Measurements from ENCODE around the gene KAT5. TPM values are rescaled to one million over a fixed set of nuclear protein-coding genes. Genes with fewer than 3 reads are reported as not detected.
A peak's percentile ranks its signal among the peaks of the same experiment; 100 is the strongest.
"Not testable (repeated sequence)": the region's sequence is repeated elsewhere in the genome, so short reads cannot be mapped to it uniquely, and the experiment has no call there.

KAT5 gene
- polyA plus RNA-seq, 2 donors = 55.6 to 60.3 TPM

- Histone ChIP-seq H3K4me1 (ENCODE audit: control insufficient read depth in 2 of 2, insufficient read depth in 2 of 2, low read length in 1 of 2) (peaks cover 0 to 4% of the 10 kb centered on the region in 2 donors), H3K27ac (ENCODE audit: low read depth in 2 of 2, low read length in 1 of 2) (peak overlapping the region in 1 of 2 donors; percentile 47), H3K27me3 (ENCODE audit: control insufficient read depth in 1 of 2, insufficient read depth in 2 of 2, low read length in 2 of 2) (no peaks in the 10 kb centered on the region), H3K4me3 (ENCODE audit: low read depth in 1 of 2, low read length in 2 of 2) (no peak overlapping the region), H3K9me3 (ENCODE audit: control insufficient read depth in 2 of 2, insufficient read depth in 1 of 2, low read depth in 1 of 2, low read length in 1 of 2) (no peaks in the 10 kb centered on the region), H3K36me3 (ENCODE audit: control insufficient read depth in 2 of 2, insufficient read depth in 2 of 2, low read length in 1 of 2) (no peaks in the 10 kb centered on the region)
- WGBS, 2 donors = 55 to 64% methylated on average over 11 of the region's 11 CpGs
These were observed 19.7 kb upstream of the KAT5 start for GRCh38 chr11:65692367-65692766.

DNA sequence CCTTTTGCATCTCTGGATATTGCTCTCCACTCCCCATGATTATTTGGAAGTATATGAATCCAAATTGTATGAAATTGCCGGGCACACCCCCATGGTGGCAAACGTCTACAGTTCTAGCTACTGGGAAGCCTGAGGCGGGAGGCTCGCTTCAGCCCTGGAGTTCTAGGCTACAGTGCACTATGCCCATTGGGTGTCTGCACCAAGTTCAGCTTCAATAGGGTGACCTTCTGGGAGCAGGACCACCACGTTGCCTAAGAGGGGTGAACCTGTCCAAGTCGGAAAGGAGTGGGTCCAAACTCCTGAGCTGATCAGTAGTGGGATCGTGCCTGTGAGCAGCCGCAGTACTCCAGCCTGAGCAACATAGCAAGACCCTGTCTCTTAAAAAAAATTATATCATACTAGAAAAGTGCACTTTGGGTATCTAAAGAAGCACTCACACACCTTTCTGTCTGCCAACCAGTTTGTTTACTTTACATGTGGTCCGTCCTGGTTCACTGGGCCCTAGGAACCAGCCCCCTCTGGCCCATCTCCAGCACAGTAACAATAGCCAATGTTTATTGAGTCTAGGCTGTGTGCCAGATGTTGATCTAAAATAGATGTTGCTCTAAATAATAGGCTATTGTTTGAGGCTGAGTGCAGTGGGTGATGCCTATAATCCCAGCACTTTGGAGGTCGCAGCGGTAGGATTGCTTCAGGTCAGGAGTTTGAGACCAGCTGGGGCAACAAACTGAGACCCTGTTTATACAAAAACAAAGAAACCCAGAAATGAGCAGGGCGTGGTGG lies 16.4 kb upstream of the KAT5 start:
- WGBS, 2 donors = 61 to 63% methylated on average over 12 of the region's 12 CpGs
- peak overlapping the region; percentile 15 to 16 for H3K27ac ChIP-seq (ENCODE audit: low read depth in 2 of 2, low read length in 1 of 2)
- no peaks in the 10 kb centered on the region for H3K36me3 ChIP-seq (ENCODE audit: control insufficient read depth in 2 of 2, insufficient read depth in 2 of 2, low read length in 1 of 2)
- H3K9me3 ChIP-seq (ENCODE audit: control insufficient read depth in 2 of 2, insufficient read depth in 1 of 2, low read depth in 1 of 2, low read length in 1 of 2) = no peaks in the 10 kb centered on the region
- peaks cover 0 to 6% of the 10 kb centered on the region in 2 donors for H3K4me1 ChIP-seq (ENCODE audit: control insufficient read depth in 2 of 2, insufficient read depth in 2 of 2, low read length in 1 of 2)
- no peak overlapping the region for H3K4me3 ChIP-seq (ENCODE audit: low read depth in 1 of 2, low read length in 2 of 2)
- H3K27me3 ChIP-seq (ENCODE audit: control insufficient read depth in 1 of 2, insufficient read depth in 2 of 2, low read length in 2 of 2) = no peaks in the 10 kb centered on the region

DNA sequence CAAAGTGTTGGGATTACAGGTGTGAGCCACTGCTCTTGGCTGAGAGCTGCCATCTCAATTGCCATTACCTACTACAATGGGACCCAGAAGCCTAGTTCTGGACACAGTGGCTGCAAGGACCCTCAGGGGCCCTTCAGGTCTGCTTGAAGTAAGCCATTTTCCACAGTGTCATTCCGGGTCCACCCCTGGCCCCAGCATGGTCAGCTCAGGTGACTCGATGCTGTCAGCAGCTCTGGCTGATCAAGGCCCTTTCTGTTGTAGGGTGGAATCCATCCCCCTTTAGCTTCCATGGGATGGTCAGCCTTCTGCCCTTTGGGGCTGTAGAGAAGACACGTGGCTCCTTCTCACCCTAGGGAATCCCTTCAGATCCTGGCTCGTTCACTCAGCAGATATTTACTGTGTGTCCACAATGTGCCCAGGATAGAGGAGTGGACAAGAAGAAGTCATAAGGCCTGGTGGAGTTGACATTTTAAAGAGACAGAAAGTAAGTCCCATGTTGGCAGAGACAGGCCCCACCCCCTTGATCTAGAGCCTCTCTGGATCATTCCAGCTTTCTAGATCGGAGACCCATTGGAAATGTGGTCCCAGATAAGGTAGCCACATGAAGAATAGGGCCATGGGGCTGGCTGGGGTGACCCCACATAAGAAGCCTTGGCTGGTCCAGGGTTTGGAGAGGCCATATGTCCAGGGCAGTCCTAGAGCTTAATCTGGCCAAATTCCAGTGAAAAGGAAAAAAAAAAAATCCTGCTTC lies 15.1 kb upstream of the KAT5 start:
- Histone ChIP-seq H3K4me3 (ENCODE audit: low read depth in 1 of 2, low read length in 2 of 2) (no peak overlapping the region), H3K27ac (ENCODE audit: low read depth in 2 of 2, low read length in 1 of 2) (no peak overlapping the region), H3K36me3 (ENCODE audit: control insufficient read depth in 2 of 2, insufficient read depth in 2 of 2, low read length in 1 of 2) (no peaks in the 10 kb centered on the region), H3K27me3 (ENCODE audit: control insufficient read depth in 1 of 2, insufficient read depth in 2 of 2, low read length in 2 of 2) (no peaks in the 10 kb centered on the region), H3K4me1 (ENCODE audit: control insufficient read depth in 2 of 2, insufficient read depth in 2 of 2, low read length in 1 of 2) (peaks cover 0 to 6% of the 10 kb centered on the region in 2 donors), H3K9me3 (ENCODE audit: control insufficient read depth in 2 of 2, insufficient read depth in 1 of 2, low read depth in 1 of 2, low read length in 1 of 2) (no peaks in the 10 kb centered on the region)
- WGBS, 2 donors = 86 to 87% methylated on average over 5 of the region's 5 CpGs

- no peaks in the 10 kb centered on the region for H3K36me3 ChIP-seq (ENCODE audit: control insufficient read depth in 2 of 2, insufficient read depth in 2 of 2, low read length in 1 of 2)
- H3K9me3 ChIP-seq (ENCODE audit: control insufficient read depth in 2 of 2, insufficient read depth in 1 of 2, low read depth in 1 of 2, low read length in 1 of 2) = no peaks in the 10 kb centered on the region
- peaks cover 0 to 6% of the 10 kb centered on the region in 2 donors for H3K4me1 ChIP-seq (ENCODE audit: control insufficient read depth in 2 of 2, insufficient read depth in 2 of 2, low read length in 1 of 2)
- peak overlapping the region in 1 of 2 donors; percentile 37 for H3K27ac ChIP-seq (ENCODE audit: low read depth in 2 of 2, low read length in 1 of 2)
- 47 to 49% methylated on average over 8 of the region's 8 CpGs for WGBS, 2 donors
- no peak overlapping the region for H3K4me3 ChIP-seq (ENCODE audit: low read depth in 1 of 2, low read length in 2 of 2)
- no peaks in the 10 kb centered on the region for H3K27me3 ChIP-seq (ENCODE audit: control insufficient read depth in 1 of 2, insufficient read depth in 2 of 2, low read length in 2 of 2)
These were observed 13.8 kb upstream of the KAT5 start for GRCh38 chr11:65698205-65698604.

DNA sequence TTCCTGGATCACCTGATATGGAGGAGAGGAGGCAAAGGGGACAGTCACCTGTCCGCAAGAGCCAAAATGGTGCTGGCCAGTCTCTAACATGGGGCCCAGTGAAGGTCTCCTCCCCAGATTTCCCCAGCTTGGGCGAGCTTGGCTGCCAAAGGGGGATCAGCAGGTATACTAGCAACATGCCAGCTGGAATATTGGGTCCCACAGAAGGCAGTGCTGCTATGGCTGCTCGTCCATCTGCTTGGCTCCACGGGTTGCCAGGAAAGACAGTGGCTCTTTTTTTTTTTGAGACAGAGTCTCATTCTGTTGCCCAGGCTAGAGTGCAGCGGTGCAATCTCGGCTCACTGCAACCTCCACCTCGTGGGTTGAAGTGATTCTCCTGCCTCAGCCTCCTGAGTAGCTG lies 12.7 kb upstream of the KAT5 start:
- 81 to 83% methylated on average over 7 of the region's 7 CpGs for WGBS, 2 donors
- Histone ChIP-seq H3K4me3 (ENCODE audit: low read depth in 1 of 2, low read length in 2 of 2) (no peak overlapping the region), H3K9me3 (ENCODE audit: control insufficient read depth in 2 of 2, insufficient read depth in 1 of 2, low read depth in 1 of 2, low read length in 1 of 2) (no peaks in the 10 kb centered on the region), H3K27me3 (ENCODE audit: control insufficient read depth in 1 of 2, insufficient read depth in 2 of 2, low read length in 2 of 2) (no peaks in the 10 kb centered on the region), H3K4me1 (ENCODE audit: control insufficient read depth in 2 of 2, insufficient read depth in 2 of 2, low read length in 1 of 2) (peaks cover 0 to 3% of the 10 kb centered on the region in 2 donors), H3K36me3 (ENCODE audit: control insufficient read depth in 2 of 2, insufficient read depth in 2 of 2, low read length in 1 of 2) (no peaks in the 10 kb centered on the region), H3K27ac (ENCODE audit: low read depth in 2 of 2, low read length in 1 of 2) (no peak overlapping the region)

DNA sequence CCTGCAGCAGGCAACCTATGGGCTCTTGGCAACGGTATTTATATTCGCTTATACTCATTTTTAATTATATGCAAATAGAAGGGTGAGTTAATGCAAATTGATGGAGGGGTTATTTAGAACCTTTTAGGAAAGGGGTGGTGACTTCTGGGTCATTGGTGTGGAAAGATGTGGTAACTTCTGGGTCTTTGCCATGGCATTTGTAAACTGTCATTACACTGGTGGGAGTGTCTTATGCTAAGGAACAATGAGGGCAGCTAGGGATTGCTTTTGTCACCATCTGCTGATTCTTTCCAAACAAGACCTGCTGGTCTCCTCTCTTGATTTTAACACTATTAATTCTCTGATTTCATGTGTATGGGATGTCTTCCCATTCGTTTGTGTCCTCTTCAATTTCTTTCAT lies 11.7 kb upstream of the KAT5 start:
- Histone ChIP-seq H3K4me3 (ENCODE audit: low read depth in 1 of 2, low read length in 2 of 2) (no peak overlapping the region), H3K36me3 (ENCODE audit: control insufficient read depth in 2 of 2, insufficient read depth in 2 of 2, low read length in 1 of 2) (no peaks in the 10 kb centered on the region), H3K9me3 (ENCODE audit: control insufficient read depth in 2 of 2, insufficient read depth in 1 of 2, low read depth in 1 of 2, low read length in 1 of 2) (no peaks in the 10 kb centered on the region), H3K4me1 (ENCODE audit: control insufficient read depth in 2 of 2, insufficient read depth in 2 of 2, low read length in 1 of 2) (peaks cover 0 to 2% of the 10 kb centered on the region in 2 donors), H3K27me3 (ENCODE audit: control insufficient read depth in 1 of 2, insufficient read depth in 2 of 2, low read length in 2 of 2) (no peaks in the 10 kb centered on the region), H3K27ac (ENCODE audit: low read depth in 2 of 2, low read length in 1 of 2) (no peak overlapping the region)
- 76 to 77% methylated on average over 3 of the region's 3 CpGs for WGBS, 2 donors

DNA sequence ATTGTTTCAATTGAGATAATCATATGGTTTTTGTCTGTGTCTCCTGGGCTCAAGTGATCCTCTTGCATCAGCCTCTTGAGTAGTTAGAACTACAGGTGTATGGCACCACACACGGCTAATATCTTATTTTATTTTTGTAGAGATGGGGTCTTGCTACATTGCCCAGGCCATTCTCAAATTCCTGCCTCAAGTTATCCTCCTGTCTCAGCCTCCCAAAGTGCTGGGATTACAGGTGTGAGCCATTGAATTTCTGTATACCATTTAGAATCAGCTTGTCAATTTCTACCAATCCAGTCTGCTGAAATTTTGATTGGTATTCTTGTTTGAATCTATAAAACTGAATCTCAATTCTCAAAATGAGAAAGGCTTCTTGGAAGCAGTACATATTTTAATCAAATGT lies 10.4 kb upstream of the KAT5 start:
- Histone ChIP-seq H3K27me3 (ENCODE audit: control insufficient read depth in 1 of 2, insufficient read depth in 2 of 2, low read length in 2 of 2) (no peaks in the 10 kb centered on the region), H3K27ac (ENCODE audit: low read depth in 2 of 2, low read length in 1 of 2) (no peak overlapping the region), H3K9me3 (ENCODE audit: control insufficient read depth in 2 of 2, insufficient read depth in 1 of 2, low read depth in 1 of 2, low read length in 1 of 2) (no peaks in the 10 kb centered on the region), H3K4me3 (ENCODE audit: low read depth in 1 of 2, low read length in 2 of 2) (no peak overlapping the region), H3K4me1 (ENCODE audit: control insufficient read depth in 2 of 2, insufficient read depth in 2 of 2, low read length in 1 of 2) (peaks cover 0 to 2% of the 10 kb centered on the region in 2 donors), H3K36me3 (ENCODE audit: control insufficient read depth in 2 of 2, insufficient read depth in 2 of 2, low read length in 1 of 2) (no peaks in the 10 kb centered on the region)
- 77 to 85% methylated on average over 1 of the region's 1 CpG for WGBS, 2 donors

DNA sequence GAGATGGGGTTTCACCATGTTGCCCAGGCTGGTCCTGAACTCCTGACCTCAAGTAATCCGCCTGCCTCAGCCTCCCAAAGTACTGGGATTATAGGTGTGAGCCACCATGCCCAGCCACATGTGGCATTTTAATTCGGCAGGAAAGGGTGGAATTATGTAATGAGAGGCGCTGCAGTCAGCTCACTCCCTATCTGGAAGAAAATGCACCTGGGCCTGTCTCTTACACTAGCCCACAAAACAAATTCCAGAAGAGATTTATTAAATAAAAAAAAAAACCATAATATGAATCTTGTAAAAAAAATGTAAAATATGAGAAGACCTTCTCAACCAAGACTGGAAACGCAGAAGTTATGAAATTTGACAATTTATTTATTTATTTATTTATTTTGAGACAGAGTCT lies 8.2 kb upstream of the KAT5 start:
- H3K4me1 ChIP-seq (ENCODE audit: control insufficient read depth in 2 of 2, insufficient read depth in 2 of 2, low read length in 1 of 2) = no peaks in the 10 kb centered on the region
- H3K36me3 ChIP-seq (ENCODE audit: control insufficient read depth in 2 of 2, insufficient read depth in 2 of 2, low read length in 1 of 2) = no peaks in the 10 kb centered on the region
- no peaks in the 10 kb centered on the region for H3K9me3 ChIP-seq (ENCODE audit: control insufficient read depth in 2 of 2, insufficient read depth in 1 of 2, low read depth in 1 of 2, low read length in 1 of 2)
- 65 to 69% methylated on average over 4 of the region's 4 CpGs for WGBS, 2 donors
- no peak overlapping the region for H3K27ac ChIP-seq (ENCODE audit: low read depth in 2 of 2, low read length in 1 of 2)
- H3K27me3 ChIP-seq (ENCODE audit: control insufficient read depth in 1 of 2, insufficient read depth in 2 of 2, low read length in 2 of 2) = no peaks in the 10 kb centered on the region
- H3K4me3 ChIP-seq (ENCODE audit: low read depth in 1 of 2, low read length in 2 of 2) = no peak overlapping the region

DNA sequence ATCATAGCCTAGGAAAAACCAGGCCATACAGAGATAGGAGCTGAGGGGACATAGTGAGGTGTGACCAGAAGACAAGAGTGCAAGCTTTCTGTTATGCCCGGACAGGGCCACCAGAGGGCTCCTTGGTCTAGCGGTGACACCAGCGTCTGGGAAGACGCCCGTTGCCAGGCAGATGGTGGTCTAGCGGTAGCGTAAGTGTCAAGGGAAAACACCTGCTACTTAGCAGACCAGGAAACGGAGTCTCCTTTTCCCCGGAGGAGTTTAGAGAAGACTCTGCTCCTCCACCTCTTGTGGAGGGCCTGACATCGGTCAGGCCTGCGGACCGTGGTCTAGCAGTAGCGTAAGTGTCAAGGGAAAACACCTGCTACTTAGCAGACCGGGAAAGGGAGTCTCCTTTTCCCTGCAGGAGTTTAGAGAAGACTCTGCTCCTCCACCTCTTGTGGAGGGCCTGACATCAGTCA lies 5.7 kb upstream of the KAT5 start:
- 12 to 19% methylated on average over 14 of the region's 14 CpGs for WGBS, 2 donors
- not testable (repeated sequence) for H3K27ac ChIP-seq (ENCODE audit: low read depth in 2 of 2, low read length in 1 of 2); H3K4me1 ChIP-seq (ENCODE audit: control insufficient read depth in 2 of 2, insufficient read depth in 2 of 2, low read length in 1 of 2); H3K27me3 ChIP-seq (ENCODE audit: control insufficient read depth in 1 of 2, insufficient read depth in 2 of 2, low read length in 2 of 2); H3K9me3 ChIP-seq (ENCODE audit: control insufficient read depth in 2 of 2, insufficient read depth in 1 of 2, low read depth in 1 of 2, low read length in 1 of 2); H3K4me3 ChIP-seq (ENCODE audit: low read depth in 1 of 2, low read length in 2 of 2); H3K36me3 ChIP-seq (ENCODE audit: control insufficient read depth in 2 of 2, insufficient read depth in 2 of 2, low read length in 1 of 2)

Measured in esophagus (tissue), 2 donors.